Activated CD4-positive, alpha-beta T cell treated with anti-CD3 and anti-CD28 coated beads, Interleukin-2, amount 50 U/mL, for 16 hours (primary cell): Measurements from ENCODE around the gene TTI1.

Source experiments
- DNase-seq: peaks from one replicate; pipeline ENCODE4 v3.0.0-alpha.2; 2020

The TTI1 gene

DNA sequence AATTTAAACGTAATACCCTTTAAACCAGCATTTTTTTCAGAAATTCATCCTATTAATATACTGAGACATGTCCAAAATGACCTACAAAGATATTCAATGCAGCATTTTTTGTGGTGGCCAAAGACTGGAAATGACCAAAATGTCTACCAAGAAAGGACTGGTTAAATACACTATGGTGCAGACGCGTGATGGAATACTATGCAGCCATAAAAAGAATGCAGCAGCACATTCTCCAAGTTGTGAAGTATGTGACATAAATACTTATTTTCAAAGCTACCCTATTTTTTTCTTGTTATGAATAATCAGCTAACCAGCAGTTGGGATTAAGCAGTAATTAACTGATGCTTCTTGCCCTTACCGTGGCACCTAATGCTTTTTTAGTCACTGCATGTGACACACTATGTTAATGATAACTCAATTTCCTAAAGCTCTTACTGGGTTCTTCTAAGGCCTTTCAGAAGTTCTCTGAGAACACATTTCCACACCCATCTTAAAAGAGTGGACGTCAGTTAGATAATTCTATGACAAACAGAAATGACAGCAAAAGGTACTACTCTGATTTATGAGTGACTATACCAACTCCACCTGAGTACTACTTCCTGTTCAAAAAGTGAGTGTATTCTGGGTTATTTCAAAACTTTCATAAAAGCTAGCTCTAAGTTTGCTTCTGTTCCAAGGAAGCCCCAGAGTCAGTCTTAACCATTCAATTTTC lies 24.9 kb downstream of the TTI1 start:
- no peak for DNase-seq

DNA sequence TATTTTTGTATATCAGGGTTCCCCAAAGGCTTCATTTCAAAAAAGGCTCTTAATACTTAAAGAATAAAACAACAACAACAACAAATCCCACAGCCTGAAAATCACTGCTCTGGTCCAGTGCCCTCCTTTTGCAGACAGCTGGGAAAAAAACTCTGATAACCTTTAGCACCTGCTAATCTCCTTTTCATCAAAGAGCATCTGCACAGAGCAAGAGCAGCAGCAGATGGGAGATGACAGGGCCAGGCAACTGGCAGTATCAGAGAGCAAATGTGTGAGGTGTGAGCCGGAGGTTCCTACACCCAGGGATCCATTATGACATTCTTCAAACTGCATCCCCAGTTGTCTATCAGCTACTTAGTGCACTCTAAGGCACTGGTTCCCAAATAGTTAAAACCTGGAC lies 25.7 kb downstream of the TTI1 start:
- no peak for DNase-seq

DNA sequence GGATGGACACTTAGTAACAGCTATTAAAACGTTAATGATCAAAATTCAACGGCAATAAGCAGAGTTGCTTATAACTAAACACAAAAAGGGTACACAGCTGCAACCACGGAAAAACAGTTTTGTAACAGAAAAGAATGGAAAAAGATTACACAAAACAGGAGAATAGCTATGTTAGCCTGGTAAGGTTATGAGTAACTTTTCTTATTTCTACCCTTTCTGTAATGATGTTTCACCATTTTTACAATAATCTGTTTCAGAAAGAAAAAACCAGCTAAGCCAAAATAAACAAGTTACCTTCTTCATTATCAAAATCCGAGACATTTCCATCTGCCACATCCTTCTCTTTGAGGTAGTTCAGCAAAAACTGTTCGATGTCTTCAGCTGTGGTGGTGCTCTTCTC lies 27.4 kb downstream of the TTI1 start:
- DNase-seq = peak; percentile 61

DNA sequence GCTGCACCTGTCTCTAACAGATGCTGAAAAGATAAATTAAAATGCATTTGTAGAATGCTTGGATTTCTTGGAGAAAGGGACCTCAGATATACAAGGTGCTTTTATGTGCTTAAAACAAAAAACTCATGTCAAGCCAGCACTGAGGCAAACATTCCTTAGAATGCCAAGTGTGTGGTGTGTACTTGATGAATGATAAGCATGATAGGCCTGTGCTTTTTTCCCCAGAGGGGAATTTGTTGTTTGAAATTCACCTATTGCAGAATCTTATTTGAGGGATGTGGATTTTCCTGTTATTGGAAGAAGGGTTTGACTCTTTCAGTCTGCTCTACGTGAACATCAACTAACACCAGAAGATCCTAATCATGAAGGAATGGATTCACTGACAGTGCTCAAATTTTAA lies 28.8 kb downstream of the TTI1 start:
- no peak for DNase-seq

DNA sequence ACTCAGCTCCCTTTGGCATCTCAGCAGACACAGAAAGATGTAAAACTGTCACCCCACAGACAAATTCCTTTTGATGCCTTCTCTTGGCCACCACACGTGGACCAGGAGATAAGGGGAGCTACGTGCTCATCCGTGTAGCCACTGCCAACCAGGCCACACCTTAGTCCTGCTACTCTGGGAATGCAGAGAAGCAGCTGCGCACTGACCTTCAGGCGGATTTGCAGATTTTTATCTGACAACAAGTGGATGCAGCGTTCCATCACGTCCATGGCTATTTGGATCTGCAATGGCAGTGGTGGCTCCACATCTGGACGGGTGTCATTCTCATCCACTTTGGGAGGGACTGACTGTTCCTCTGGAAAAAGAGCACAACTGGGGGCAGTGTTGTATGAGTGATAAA lies 30.8 kb downstream of the TTI1 start:
- no peak for DNase-seq

DNA sequence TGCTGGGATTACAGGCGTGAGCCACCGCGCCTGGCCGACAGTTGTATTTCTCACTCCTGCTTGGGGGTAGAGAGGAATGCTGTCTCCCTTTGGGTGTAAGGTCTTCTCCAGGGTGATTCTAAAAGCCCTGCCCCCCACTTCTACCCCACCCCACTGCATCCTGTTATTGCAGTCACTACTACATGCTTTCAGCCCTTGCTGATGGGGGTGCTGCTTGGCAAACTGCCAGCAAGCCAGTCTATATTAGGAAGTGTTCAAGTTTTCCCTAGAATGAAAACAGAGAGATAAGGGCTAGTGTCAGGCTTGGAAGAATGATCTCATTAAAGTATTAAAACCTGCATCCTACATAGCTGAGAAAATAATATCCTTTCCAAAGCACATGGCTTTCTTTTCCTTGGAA lies 31.3 kb downstream of the TTI1 start:
- DNase-seq = peak; percentile 37

DNA sequence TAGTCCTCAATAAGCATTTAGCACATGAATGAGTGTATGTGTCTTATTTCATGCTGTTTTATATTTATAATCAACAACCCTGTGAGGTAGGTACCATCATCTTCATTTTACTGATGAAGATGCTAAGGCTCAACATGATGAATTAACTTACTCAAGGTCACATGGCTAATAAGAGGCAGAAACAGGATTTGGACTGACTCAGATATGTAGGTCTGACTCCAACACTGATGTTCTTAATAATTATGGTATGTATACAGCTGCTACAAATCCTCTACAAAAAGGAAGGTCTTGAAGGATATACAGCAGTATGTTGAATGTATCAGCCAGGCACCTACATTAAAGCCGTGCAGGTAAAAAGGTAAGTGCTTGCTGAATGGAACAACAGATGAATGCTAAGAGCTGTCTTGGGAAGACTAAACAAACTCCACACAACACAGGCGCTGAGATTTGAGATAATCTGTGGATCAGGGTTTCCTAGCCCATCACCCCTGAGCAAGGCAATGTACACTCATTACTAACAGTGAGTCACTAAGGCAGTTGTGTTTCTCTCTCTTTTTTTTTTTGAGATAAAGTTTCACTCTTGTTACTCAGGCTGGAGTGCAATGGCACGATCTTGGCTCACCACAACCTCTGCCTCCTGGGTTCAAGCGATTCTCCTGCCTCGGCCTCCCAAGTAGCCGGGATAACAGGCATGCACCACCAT lies 31.9 kb downstream of the TTI1 start:
- DNase-seq = peak; percentile 75

DNA sequence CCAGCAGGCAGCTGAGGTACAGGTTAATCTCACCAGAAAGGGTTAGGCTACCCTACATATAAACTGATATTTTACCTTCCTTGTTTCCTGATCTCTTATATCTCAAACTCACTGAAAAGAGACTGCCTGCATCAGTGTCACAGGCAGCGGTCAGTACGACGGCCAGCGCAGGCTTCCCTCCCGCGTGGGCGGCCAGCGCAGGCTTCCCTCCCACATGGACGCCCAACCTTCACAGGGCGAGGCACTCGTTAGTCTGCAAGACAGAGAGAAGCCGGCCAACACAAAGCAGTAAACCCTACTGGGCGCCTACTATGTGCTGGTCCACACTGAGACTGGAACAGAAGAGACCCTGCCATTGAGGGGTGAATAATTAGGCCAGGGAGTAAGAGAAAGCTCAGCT lies 33.0 kb downstream of the TTI1 start:
- DNase-seq = no peak

DNA sequence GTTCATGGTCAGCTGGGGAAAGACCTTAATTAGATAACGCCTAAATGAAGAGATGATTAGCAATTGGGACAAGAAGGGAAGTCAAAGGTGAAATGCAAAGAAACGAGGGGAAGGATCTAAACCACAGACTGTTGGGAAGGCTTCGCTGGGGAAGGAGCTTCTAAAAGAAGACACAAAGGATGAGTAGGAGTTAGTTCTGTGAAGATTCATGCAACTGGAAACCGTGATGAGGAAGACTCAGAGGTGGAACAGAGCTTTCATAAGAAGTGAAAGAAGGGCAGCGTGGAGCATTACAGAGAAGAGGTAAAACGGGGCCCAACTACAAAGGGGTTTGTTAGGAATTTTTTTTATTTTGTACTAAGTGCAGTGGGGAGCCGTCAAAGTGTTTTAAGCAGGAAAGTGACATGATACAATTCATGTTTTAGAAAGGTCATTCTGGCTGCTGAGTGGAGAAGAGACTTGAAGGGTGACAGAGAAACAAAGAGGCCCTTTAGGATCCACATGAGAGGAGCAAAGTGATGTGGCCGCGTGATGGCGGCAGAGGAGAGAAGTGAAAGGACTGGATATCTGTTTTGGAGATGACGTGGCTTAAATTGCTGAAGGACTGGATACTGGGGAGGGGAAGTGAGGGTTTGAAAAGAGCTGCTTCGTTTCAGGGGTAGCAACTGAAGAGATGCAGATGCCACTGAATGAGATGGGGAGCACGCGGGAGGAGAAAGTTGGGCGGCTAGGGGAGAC lies 33.6 kb downstream of the TTI1 start:
- no peak for DNase-seq

DNA sequence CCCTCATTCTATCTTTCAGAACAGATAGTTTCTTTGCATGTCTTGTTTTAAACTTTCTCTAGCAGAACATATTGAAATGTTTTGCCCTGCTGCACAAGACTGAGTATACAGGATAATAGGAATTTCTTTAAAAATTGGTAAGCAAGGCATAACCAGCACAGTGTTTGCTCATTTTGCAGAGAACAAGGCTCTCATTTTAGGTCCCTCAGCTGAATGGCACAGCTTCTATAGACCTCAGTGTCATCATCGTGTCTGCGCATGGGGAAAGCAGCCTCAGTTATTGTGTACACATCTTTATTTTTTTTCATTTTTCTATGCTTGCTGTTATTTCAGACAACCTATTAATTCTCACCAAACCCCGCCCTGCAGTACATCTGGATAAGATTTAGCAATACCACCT lies 35.7 kb downstream of the TTI1 start:
- DNase-seq = no peak

DNA sequence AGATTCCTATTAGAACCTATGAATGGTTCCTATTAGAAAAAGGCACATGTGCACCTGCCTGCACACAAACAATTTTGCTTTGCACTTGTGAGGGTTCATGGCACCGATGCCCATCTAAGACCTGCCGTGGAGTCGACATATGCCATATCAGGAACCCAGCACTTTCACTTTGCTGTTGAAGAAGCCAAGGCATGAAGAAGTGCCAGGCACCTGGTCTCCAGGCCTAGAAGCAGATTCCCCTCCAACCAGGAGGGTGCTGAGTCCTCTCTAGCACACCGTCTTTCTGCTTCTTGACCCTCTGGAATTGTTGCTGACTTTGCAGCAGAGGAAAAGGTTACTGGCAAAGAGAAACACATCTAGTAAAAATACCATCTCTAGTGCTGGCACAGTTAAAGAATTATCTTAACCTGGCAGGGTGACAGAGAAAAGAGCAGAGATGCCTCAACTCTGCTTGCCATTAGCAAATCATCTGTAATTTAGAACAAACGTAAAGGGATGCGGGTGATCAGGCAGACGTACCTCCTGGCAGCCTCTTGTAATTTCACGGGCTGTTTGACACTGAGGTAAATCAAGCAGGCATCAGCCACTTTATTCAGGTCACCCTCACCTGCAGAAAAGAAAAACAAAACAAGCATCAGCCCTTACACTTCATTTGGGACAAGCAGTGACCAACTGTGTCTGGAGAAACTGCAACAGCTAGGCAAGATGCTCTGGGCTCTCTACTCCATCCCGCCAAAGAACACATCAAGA lies 37.2 kb downstream of the TTI1 start:
- DNase-seq = no peak

DNA sequence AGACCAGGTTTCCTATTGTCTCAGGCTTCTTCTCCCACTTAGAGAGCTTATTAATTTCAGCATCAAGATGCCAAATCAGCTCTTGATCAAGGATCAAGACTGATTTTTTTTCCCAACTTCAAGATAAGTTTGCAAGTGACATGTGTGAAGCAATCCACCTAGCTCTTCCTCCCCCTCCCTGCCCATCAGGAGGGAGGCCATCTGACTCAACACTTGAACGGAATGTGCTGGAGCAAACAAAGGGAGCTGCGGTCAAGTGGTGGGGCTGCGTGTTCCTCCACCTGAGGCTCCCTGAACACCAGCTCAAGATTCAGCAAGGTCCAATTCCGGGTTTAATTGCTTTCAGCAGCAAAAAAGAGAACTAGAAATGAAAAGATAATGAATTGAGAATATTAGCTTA lies 38.7 kb downstream of the TTI1 start:
- DNase-seq = no peak

DNA sequence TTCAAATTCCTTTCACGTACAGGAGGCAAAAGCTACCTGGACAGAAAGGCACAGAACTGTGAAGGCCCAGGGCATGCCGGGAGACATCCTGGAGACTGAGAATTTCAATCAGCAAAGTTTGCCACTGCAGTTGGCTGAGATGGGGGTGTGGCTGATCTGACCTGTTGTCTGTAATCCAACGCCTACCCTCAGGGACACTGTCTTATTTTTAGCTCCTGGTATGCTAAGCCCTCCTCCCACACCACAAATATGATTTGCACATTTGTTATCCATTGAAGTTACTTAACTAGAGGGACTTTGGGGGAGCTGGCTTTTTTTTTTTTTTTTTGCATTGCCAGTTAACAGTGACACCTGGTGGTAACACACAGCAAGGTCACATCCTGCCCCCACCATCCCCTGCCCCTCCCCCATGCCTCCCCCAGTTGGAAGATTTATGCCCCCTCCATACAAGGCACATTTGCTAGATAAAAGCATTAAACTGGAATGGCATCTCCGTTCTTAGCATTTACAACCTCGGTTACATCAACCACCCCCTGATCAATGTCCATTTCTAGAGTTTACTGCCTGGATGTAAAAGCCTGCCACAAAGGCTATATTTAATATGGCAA lies 40.4 kb downstream of the TTI1 start:
- no peak for DNase-seq

DNA sequence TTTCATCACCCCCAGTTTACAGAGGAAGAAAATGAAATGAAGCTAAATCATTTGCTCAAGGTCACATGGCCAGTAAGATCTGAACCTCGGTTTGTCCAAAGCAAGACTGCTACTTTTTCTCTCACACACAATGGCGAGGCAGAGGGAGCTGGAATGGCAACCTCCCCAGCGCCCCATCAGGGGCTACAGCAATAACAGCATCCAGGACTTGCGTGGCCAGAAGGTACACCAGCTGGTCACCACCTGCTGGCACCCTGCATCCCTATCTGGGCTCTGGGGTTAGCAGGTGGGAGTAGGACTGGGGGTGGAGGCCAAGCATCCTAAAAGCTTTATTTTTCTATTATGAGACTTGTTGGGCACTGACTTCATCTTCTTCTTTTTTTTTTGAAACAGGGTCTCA lies 41.3 kb downstream of the TTI1 start:
- DNase-seq = no peak

DNA sequence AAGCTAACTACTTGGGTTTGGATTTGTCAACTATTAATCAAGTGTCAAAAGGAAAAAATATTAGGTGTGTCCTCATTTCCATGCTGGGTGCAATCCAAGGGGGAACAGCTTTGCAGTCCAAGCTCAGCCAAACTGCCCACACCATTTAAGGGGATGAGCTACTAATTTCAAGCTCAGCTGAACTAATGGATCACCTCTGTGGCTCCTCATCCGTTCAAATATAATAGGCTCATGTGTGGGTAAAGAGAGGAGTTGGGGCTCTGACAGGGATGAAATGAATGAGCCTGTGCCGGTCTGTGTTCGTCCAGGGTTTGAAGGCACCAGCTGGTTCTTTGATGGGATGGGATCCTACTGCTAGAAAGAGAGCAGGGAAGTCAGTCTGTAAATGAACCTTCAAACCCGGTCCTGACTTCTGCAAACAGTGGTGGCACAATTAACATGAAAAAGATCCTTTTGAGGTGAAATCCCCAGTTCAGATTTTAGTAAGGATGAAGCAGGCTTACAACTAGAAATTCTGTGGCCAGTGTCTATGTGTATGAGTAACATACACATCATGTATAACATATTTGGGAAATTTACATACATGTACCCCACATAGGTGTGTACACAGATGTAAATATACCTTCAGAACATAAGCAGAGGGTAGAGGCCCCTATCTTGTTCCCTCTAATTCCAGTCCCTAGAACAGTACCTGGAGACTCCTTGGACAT lies 41.9 kb downstream of the TTI1 start:
- DNase-seq = peak; percentile 50

DNA sequence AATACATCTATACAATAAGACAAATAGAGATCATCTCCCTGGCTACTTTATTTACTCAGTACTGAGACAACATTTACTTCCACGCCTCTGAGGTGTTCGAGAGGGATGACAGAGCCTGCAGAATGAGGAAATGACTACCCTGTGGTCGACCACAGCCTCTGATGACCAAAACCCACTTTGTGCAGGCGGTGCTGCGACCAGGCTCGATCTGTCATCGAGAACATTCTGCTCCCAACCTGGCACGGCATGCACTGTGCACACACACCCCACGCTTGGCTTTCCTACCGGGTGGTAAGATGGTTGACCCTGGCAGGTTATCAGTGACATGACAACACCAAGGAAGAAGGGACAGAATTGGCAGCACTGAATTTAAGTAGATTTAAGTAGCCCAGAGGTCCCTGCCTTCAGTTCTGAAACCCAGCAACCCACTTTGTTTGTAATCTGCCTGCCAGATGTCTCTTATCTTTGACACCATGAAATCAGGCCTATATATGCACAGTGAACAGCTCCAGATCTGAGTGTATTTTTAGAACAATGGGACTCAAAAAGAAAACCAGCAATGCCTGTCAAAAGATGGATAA lies 42.6 kb downstream of the TTI1 start:
- peak; percentile 93 for DNase-seq

DNA sequence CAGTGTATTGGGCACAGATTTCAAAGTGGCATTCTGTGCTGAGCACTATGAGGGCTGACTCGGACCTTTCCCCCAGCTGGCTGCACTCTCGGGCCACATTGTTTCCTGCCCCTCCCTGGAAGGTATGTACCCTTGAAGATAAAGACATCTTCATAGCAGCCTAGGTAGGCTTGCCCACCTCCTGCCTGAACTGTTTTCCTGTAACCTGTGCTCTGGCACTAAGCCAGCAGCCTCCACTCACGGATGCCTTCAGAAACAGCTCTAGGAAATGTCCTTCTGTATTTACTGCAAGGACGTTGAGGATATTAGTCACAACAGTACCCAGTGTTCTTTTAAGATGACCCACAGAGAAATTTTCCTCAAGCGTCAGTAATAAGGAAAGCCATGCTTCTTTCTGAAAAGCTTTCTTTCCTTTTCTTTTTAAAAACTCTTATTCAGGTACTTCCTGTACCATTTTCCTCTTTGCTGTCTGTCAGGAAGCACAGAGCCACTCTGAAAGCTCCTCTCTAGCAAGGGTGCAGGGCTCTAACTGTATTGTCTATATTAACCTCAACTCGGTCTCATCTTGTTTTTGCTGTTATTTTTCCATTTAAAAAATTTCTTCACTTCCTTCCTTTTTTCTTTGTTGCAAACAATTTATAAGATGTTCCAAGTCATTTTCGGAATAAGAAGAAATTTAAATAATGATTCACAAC lies 43.5 kb downstream of the TTI1 start:
- DNase-seq = peak; percentile 46

DNA sequence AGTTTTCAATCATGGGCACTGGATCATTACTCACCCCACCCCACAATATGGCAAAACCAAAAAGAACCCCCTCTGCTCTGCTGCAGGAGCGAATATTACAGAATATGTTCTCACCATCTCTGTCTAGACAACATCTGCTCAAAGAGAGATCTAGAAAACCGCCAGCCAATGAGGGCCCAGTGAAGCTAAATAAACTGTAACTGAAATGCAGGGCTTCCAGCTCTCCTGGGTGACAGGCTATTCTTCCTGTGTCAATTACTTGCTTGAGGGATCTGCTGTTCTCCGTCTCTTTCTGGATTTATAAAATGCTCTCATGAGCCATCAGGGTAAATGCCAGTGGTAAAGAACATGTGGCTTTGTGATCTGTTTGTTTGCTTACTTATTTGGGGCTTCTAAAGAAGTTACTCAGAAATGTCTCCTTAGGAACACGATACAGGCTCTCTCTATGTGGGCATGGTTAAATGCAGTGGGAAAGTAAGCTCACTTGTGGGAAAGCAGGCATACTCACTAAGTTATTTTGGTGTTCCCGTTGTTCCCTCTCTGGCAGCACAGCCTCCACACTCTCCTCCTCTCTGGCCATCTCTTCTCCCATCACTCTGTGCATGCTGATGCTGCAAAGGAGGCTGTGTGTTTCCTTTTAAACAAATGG lies 44.8 kb downstream of the TTI1 start:
- DNase-seq = no peak

DNA sequence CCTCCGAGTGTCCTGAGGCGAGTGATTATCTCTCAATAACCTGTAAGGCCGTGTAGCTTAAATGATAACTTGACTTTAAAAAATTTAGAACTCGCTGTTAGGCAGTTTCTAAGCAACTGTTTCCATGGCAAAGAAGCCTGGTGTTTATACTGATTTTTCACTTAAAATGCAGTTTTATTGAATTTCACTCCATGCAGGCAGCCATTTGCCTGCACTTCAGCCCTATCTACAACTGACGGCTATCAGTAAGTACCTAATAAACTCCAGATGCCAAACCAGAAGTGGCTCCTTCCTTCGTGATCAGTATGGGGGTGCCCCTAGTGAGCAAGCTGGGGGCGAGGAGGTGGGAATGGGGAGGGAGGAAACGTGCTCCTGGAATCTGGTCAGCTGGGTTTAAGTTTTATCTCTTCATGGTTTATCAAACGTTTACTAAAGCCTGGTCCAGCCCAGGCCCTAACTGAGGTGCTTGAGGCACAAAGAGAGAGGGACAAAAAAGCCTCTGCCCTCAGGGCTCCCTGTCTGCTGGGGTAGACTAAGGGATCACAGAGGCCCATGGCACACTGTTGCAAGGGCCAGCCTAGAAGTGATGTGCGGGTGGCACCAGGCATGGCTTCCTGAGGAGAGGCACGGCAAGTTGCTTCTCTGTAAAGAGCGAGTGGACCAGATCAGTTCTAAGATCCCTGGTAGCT lies 45.5 kb downstream of the TTI1 start:
- DNase-seq = no peak
